ENCODE data around the gene TMEM134. TPM values are rescaled to one million over a fixed set of nuclear protein-coding genes. Genes with fewer than 3 reads are reported as not detected.
A peak's percentile ranks its signal among the peaks of the same experiment; 100 is the strongest.

Gene TMEM134
- total and polyA plus RNA-seq, 9 of the 15 experiments (the other 6 are each of a cell fraction or from before 2014, with no cell fraction given), result 0.63 to 48.4 (median 10.7) TPM

- intact Hi-C loops (cut with micrococcal nuclease), result loop anchor here (5.0 kb wide), 1 partner anchor 48 kb away; the partner anchor contains the start of gene TMEM134
- FAIRE-seq, result no peak
- H3K79me2 ChIP-seq (ENCODE audit: control insufficient read depth, insufficient read depth, low read length), result peaks cover 8% of the 10 kb centered on the region; the same call in 1 of the 3 replicates
- H3K36me3 ChIP-seq (ENCODE audit: control insufficient read depth, insufficient read depth, low read length), result no peaks in the 10 kb centered on the region
- no peaks in the 10 kb centered on the region for H3K9me3 ChIP-seq (replicated peaks; ENCODE audit: control insufficient read depth, insufficient read depth, low read depth, low read length)
- H3K9me1 ChIP-seq (ENCODE audit: control insufficient read depth, insufficient read depth, low read length), result no peaks in the 10 kb centered on the region
- H3K4me2 ChIP-seq (ENCODE audit: insufficient read depth, low read length), result no peak overlapping the region; the same call in 1 of the 2 replicates
- no peak for ATAC-seq
- 90% methylated on average over 19 of the region's 21 CpGs for WGBS (ENCODE audit: insufficient coverage, low coverage, missing lambda C conversion rate)
- H4K20me1 ChIP-seq (replicated peaks; ENCODE audit: control insufficient read depth, insufficient read depth, low read length), result no peaks in the 10 kb centered on the region
- POLR2A ChIA-PET, result interaction anchor here (0.6 to 2.1 kb wide), 5 partner anchors 8 to 781 kb away, joined by 3 to 10 read pairs (median 4); partner anchors contain the start of genes PPP1CA and RPS6KB2
- no peak overlapping the region for H3K4me3 ChIP-seq
- H3K27me3 ChIP-seq (ENCODE audit: control insufficient read depth in 2 of 2, insufficient read depth in 2 of 2, low read length in 2 of 2), result no peaks in the 10 kb centered on the region
- CTCF ChIA-PET (ENCODE audit: low intra/inter-chr PET ratio), result no interaction called here
- no peak for DNase-seq (ENCODE audit: extremely low read depth in 1 of 4, low spot score in 3 of 4)
- no peak overlapping the region for H2AFZ ChIP-seq (ENCODE audit: low read depth, low read length)
- H3K27ac ChIP-seq (ENCODE audit: extremely low read depth, low read depth, low read length), result no peak overlapping the region
- in situ Hi-C loops (cut with MboI), result no loop called here
- peaks cover 6 to 73% of the 10 kb centered on the region in 2 experiments for H3K4me1 ChIP-seq (replicated peaks in 1 of 2; ENCODE audit: control insufficient read depth in 2 of 2, insufficient read depth in 2 of 2, low read length in 2 of 2)
- BruUV-seq (replicated peaks), result TSS peak; percentile 57
- peak overlapping the region; percentile 29 to 73; a peak in 3 of 4 replicates for H3K9ac ChIP-seq (ENCODE audit: insufficient read depth in 1 of 2, low read depth in 2 of 2, low read length in 2 of 2)
- TF ChIP-seq BRD9 (IDR thresholded peaks at IDR 0.05; ENCODE audit: low read depth, partially characterized antibody) (no peak), HNRNPL (IDR thresholded peaks at IDR 0.05; ENCODE audit: low read depth, low read length) (0 out of 2 replicates have a peak, but pooled peaks have one; percentile 1), ARID2 (IDR thresholded peaks at IDR 0.05) (no peak), CREB3 (tag; conservative IDR thresholded peaks at IDR 0.05; ENCODE audit: low read depth) (no peak), TCF15 (CRISPR knock-in tag; IDR thresholded peaks at IDR 0.05) (no peak), ELK3 (CRISPR knock-in tag; IDR thresholded peaks at IDR 0.05) (no peak), HDAC8 (tag; IDR thresholded peaks at IDR 0.05) (no peak), USF1 (CRISPR knock-in tag; IDR thresholded peaks at IDR 0.05) (0 out of 2 replicates have a peak, but pooled peaks have one; percentile 21)
Measured at GRCh38 chr11:67419325-67420049, 49.6 kb downstream of the TMEM134 start.

Data from K562 (cell line).